SK-N-SH (cell line): ENCODE results near the gene SLC3A2. TPM values are rescaled to one million over a fixed set of nuclear protein-coding genes. Genes with fewer than 3 reads are reported as not detected.

ENCODE experiments used
- CTCF ChIA-PET: fragments of 300-600, 350-600 bp; formaldehyde crosslinking; extraction: SDS; loops from one replicate; lab custom pipeline; 2021; lab: Yijun Ruan, JAX
- POLR2A ChIA-PET: fragments of 350-600 bp; sonication (Branson Sonifier 250); formaldehyde crosslinking; extraction: SDS; loops from one replicate; lab custom pipeline; 2020; ENCODE audit warnings: antibody characterized with exemption, inconsistent platforms; lab: Yijun Ruan, JAX
- DNase-seq: peaks from one replicate; pipeline ENCODE4 v3.0.0; 2012
- H2AFZ ChIP-seq: fragments of 200-600 bp; sonication (generic); 2 replicates; pipeline ENCODE4 v1.8.1; 2016; ENCODE audit warnings: antibody characterized with exemption, mild to moderate bottlenecking, low read depth
- H3F3A ChIP-seq: fragments of 200-600 bp; sonication (generic); replicated peaks from 2 replicates; pipeline ENCODE3; 2016; ENCODE audit warnings: antibody characterized with exemption, mild to moderate bottlenecking; ENCODE audit not compliant: insufficient read depth
- H3K27ac ChIP-seq, 2 experiments: fragments of 200-500 bp in 1 of 2; fragments of 200-600 bp in 1 of 2; sonication (Bioruptor generic) in 1 of 2; sonication (generic), shearing (Covaris generic) in 1 of 2; 2 replicates each; pipeline versions ENCODE4 v1.5.1 to v1.6.1; 2014 to 2016; ENCODE audit warnings: low read depth in 2 of 2, inconsistent platforms in 1 of 2, low read length in 1 of 2, mild to moderate bottlenecking in 1 of 2, mixed read lengths in 1 of 2
- H3K27me3 ChIP-seq: fragments of 200-600 bp; sonication (generic), shearing (Covaris generic); 2 replicates; pipeline ENCODE4 v1.6.1; 2016; ENCODE audit warnings: mixed run types; ENCODE audit not compliant: insufficient read depth
- H3K36me3 ChIP-seq, 2 experiments: fragments of 200-500 bp in 1 of 2; fragments of 200-600 bp in 1 of 2; sonication (Bioruptor generic) in 1 of 2; sonication (generic) in 1 of 2; replicated peaks in 1 of 2; 2 replicates each; pipeline versions ENCODE3 to v1.5.1; 2014 to 2016; ENCODE audit warnings: low read length in 1 of 2, mild to moderate bottlenecking in 1 of 2; ENCODE audit not compliant: insufficient read depth in 2 of 2, control insufficient read depth in 1 of 2
- H3K4me1 ChIP-seq, 2 experiments: fragments of 200-500 bp in 1 of 2; fragments of 200-600 bp in 1 of 2; sonication (Bioruptor generic) in 1 of 2; sonication (generic), shearing (Covaris generic) in 1 of 2; 2 replicates each; pipeline versions ENCODE4 v1.5.1 to v1.6.1; 2014 to 2016; ENCODE audit warnings: low read depth in 1 of 2, low read length in 1 of 2, mixed run types in 1 of 2; ENCODE audit not compliant: insufficient read depth in 2 of 2, control insufficient read depth in 1 of 2
- H3K4me2 ChIP-seq: fragments of 200-600 bp; sonication (generic), shearing (Covaris generic); 2 replicates; pipeline ENCODE4 v1.6.1; 2017; ENCODE audit warnings: mixed run types
- H3K4me3 ChIP-seq, 2 experiments: fragments of 200-500 bp in 1 of 2; fragments of 200-600 bp in 1 of 2; sonication (Bioruptor generic) in 1 of 2; sonication (generic), shearing (Covaris generic) in 1 of 2; 2 replicates each; pipeline versions ENCODE4 v1.5.1 to v1.8.1; 2014 to 2016; ENCODE audit warnings: low read depth in 2 of 2, inconsistent platforms in 1 of 2, low read length in 1 of 2, mild to moderate bottlenecking in 1 of 2, mixed read lengths in 1 of 2, moderate library complexity in 1 of 2
- H3K79me2 ChIP-seq: fragments of 200-600 bp; sonication (generic); 2 replicates; pipeline ENCODE4 v1.8.1; 2017; ENCODE audit warnings: mild to moderate bottlenecking; ENCODE audit not compliant: insufficient read depth
- H3K9ac ChIP-seq: fragments of 200-600 bp; sonication (generic); 2 replicates; pipeline ENCODE4 v1.6.1; 2017; ENCODE audit warnings: mixed run types
- H3K9me2 ChIP-seq: fragments of 200-600 bp; sonication (generic); 2 replicates; pipeline ENCODE4 v1.6.1; 2017; ENCODE audit warnings: mixed run types
- H3K9me3 ChIP-seq: fragments of 200-600 bp; sonication (generic); 2 replicates; pipeline ENCODE4 v1.6.1; 2017; ENCODE audit warnings: mixed run types, mild to moderate bottlenecking, moderate library complexity
- H4K20me1 ChIP-seq: fragments of 200-600 bp; sonication (generic); 2 replicates; pipeline ENCODE4 v1.6.1; 2017; ENCODE audit warnings: mild to moderate bottlenecking, mixed run types; ENCODE audit not compliant: insufficient read depth
- CHD2 ChIP-seq: fragments of 150-350 bp; IDR thresholded peaks from 2 replicates; pipeline ENCODE4 v1.6.1; 2018; ENCODE audit warnings: low read length; ENCODE audit not compliant: partially characterized antibody
- ELF1 ChIP-seq: IDR thresholded peaks from 2 replicates; pipeline ENCODE4 v1.4.0; 2012
- EZH2phosphoT487 ChIP-seq: fragments of 200-600 bp; sonication (generic); IDR thresholded peaks from 2 replicates; pipeline ENCODE4 v1.6.1; 2017; ENCODE audit warnings: low read depth, mixed run types, mild to moderate bottlenecking, antibody characterized with exemption, moderate library complexity, borderline replicate concordance
- FOXM1 ChIP-seq: IDR thresholded peaks from 2 replicates; pipeline ENCODE4 v1.4.0; 2012; ENCODE audit warnings: low read depth, mild to moderate bottlenecking
- JUND ChIP-seq: IDR thresholded peaks from 2 replicates; pipeline ENCODE4 v1.4.0; 2012
- MEF2A ChIP-seq: IDR thresholded peaks from 2 replicates; pipeline ENCODE4 v1.4.0; 2012; ENCODE audit warnings: low read depth, borderline replicate concordance
- MXI1 ChIP-seq: IDR thresholded peaks from 2 replicates; pipeline ENCODE4 v1.6.1; 2012; ENCODE audit warnings: mild to moderate bottlenecking, low read depth, low read length, improper control_type of control experiment
- NFIC ChIP-seq: IDR thresholded peaks from 2 replicates; pipeline ENCODE4 v1.4.0; 2012; ENCODE audit warnings: borderline replicate concordance
- RAD21 ChIP-seq: IDR thresholded peaks from 2 replicates; pipeline ENCODE4 v1.6.1; 2012; ENCODE audit warnings: mild to moderate bottlenecking, low read length
- RFX5 ChIP-seq: IDR thresholded peaks from 2 replicates; pipeline ENCODE4 v1.6.1; 2012; ENCODE audit warnings: mild to moderate bottlenecking, improper control_type of control experiment, low read length
- SIN3A ChIP-seq: IDR thresholded peaks from 2 replicates; pipeline ENCODE4 v1.6.1; 2012; ENCODE audit warnings: low read depth, mild to moderate bottlenecking, low read length, moderate library complexity, borderline replicate concordance
- TEAD4 ChIP-seq: IDR thresholded peaks from 2 replicates; pipeline ENCODE4 v1.4.0; 2012; ENCODE audit warnings: mild to moderate bottlenecking, borderline replicate concordance; ENCODE audit not compliant: insufficient read depth
- YY1 ChIP-seq: IDR thresholded peaks from 2 replicates; pipeline ENCODE4 v1.4.0; 2012; ENCODE audit warnings: low read depth, mild to moderate bottlenecking
- WGBS: methylation state at CpG from one replicate; pipeline ENCODE4 v1.1.6; 2017; ENCODE audit warnings: low lambda C conversion rate; 5-methylcytosine and 5-hydroxymethylcytosine counted together
- polyA plus RNA-seq, 3 experiments: library from polyadenylated mRNA; depleted of rRNA; stranded (reverse); fragments of >200 nt; gene quantifications; 2 replicates each; pipeline ENCODE4 v1.2.3, GENCODE V29; 2012
- TF ChIP-seq, protein P1 (sequence below): IDR thresholded peaks from 2 replicates; pipeline ENCODE4 v1.4.0; 2012; ENCODE audit warnings: low read depth, borderline replicate concordance
- TF ChIP-seq, protein P2 (sequence below): fragments of 150-350 bp; IDR thresholded peaks from 2 replicates; pipeline ENCODE4 v1.6.1; 2017; ENCODE audit warnings: antibody characterized with exemption, low read length, low read depth, borderline replicate concordance
- TF ChIP-seq, protein P3 (sequence below): IDR thresholded peaks from 2 replicates; pipeline ENCODE4; 2012
- TF ChIP-seq, protein P4 (sequence below): fragments of 200-600 bp; sonication (generic); IDR thresholded peaks from 2 replicates; pipeline ENCODE4 v1.6.1; 2017; ENCODE audit warnings: antibody characterized with exemption, mild to moderate bottlenecking, moderate library complexity
- TF ChIP-seq, protein P5 (sequence below): IDR thresholded peaks from 2 replicates; pipeline ENCODE4 v1.4.0; 2012; ENCODE audit warnings: low read depth, borderline replicate concordance
- TF ChIP-seq, protein P6 (sequence below): IDR thresholded peaks from 2 replicates; pipeline ENCODE4 v1.6.1; 2012; ENCODE audit warnings: mild to moderate bottlenecking, low read depth, low read length, moderate library complexity

SLC3A2 gene
- polyA plus RNA-seq, 1 of the 3 experiments (the other 2 are of a cell fraction), result 308 TPM

DNA sequence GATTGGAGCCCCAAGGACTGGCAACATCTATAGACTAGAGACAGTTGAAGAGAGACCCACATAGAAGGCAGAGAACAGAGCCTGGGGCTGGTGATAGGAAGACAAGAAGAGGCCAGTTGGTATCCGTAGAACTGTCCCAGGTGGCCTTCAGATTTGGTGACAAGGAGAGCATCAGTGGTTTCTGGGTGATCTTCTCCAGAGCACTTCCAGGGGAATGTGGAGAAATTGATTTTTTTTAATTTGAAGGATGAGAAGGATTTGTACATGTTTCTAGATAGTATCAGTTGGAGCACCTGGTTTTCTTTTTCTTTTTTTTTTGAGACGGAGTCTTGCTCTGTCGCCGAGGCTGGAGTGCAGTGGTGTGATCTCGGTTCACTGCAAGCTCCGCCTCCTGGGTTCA is 14.8 kb downstream of the SLC3A2 start (continued):
- TF ChIP-seq, protein P1, sequence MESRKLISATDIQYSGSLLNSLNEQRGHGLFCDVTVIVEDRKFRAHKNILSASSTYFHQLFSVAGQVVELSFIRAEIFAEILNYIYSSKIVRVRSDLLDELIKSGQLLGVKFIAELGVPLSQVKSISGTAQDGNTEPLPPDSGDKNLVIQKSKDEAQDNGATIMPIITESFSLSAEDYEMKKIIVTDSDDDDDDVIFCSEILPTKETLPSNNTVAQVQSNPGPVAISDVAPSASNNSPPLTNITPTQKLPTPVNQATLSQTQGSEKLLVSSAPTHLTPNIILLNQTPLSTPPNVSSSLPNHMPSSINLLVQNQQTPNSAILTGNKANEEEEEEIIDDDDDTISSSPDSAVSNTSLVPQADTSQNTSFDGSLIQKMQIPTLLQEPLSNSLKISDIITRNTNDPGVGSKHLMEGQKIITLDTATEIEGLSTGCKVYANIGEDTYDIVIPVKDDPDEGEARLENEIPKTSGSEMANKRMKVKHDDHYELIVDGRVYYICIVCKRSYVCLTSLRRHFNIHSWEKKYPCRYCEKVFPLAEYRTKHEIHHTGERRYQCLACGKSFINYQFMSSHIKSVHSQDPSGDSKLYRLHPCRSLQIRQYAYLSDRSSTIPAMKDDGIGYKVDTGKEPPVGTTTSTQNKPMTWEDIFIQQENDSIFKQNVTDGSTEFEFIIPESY, result no peak
- no peak for TF ChIP-seq ELF1
- no peak for TF ChIP-seq SIN3A
- TF ChIP-seq, protein P2, sequence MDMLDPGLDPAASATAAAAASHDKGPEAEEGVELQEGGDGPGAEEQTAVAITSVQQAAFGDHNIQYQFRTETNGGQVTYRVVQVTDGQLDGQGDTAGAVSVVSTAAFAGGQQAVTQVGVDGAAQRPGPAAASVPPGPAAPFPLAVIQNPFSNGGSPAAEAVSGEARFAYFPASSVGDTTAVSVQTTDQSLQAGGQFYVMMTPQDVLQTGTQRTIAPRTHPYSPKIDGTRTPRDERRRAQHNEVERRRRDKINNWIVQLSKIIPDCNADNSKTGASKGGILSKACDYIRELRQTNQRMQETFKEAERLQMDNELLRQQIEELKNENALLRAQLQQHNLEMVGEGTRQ, result no peak
- no peak for TF ChIP-seq MEF2A
- no peak for TF ChIP-seq RAD21
- TF ChIP-seq, protein P3, sequence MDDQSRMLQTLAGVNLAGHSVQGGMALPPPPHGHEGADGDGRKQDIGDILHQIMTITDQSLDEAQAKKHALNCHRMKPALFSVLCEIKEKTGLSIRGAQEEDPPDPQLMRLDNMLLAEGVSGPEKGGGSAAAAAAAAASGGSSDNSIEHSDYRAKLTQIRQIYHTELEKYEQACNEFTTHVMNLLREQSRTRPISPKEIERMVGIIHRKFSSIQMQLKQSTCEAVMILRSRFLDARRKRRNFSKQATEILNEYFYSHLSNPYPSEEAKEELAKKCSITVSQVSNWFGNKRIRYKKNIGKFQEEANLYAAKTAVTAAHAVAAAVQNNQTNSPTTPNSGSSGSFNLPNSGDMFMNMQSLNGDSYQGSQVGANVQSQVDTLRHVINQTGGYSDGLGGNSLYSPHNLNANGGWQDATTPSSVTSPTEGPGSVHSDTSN, result no peak
- TF ChIP-seq, protein P4, sequence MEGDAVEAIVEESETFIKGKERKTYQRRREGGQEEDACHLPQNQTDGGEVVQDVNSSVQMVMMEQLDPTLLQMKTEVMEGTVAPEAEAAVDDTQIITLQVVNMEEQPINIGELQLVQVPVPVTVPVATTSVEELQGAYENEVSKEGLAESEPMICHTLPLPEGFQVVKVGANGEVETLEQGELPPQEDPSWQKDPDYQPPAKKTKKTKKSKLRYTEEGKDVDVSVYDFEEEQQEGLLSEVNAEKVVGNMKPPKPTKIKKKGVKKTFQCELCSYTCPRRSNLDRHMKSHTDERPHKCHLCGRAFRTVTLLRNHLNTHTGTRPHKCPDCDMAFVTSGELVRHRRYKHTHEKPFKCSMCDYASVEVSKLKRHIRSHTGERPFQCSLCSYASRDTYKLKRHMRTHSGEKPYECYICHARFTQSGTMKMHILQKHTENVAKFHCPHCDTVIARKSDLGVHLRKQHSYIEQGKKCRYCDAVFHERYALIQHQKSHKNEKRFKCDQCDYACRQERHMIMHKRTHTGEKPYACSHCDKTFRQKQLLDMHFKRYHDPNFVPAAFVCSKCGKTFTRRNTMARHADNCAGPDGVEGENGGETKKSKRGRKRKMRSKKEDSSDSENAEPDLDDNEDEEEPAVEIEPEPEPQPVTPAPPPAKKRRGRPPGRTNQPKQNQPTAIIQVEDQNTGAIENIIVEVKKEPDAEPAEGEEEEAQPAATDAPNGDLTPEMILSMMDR, result no peak

DNA sequence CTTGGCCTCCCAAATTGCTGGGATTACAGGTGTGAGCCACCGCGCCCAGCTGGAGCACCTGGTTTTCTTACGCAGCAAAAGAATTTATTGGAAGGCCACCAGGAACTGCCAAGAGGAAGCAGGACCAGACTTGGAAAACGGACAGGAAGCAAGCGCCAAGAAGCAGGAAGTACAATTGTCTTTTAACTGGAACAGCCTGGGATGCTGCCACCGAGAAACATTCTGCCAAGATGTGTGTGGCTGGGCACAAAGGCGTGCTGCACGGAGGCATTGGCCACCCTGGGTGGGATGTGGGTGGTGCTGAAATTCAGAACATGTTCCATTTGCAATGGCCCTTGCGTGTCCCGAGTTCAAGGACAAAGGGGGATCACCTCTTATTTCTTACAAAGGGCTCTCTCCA is 15.4 kb downstream of the SLC3A2 start:
- no peak overlapping the region for H3K9ac ChIP-seq
- H3K27ac ChIP-seq, result no peak overlapping the region
- H3K79me2 ChIP-seq, result no peaks in the 10 kb centered on the region
- no peak for DNase-seq
- H3K27me3 ChIP-seq, result 0 out of 2 replicates have a peak, but pooled peaks cover 5% of the 10 kb centered on the region
- no peak overlapping the region for H3K4me3 ChIP-seq
- peaks cover 7% of the 10 kb centered on the region for H3F3A ChIP-seq
- H3K9me2 ChIP-seq, result no peaks in the 10 kb centered on the region
- CTCF ChIA-PET, result interaction anchor here (1.0 to 7.5 kb wide), 5 partner anchors 10 to 139 kb away, joined by 4 to 62 read pairs (median 7); no protein-coding TSS in a partner anchor
- 74% methylated on average over 10 of the region's 10 CpGs for WGBS
- no peaks in the 10 kb centered on the region for H3K36me3 ChIP-seq
- no peaks in the 10 kb centered on the region; a peak in 1 of 4 replicates for H3K4me1 ChIP-seq
- POLR2A ChIA-PET, result no interaction called here
- no peak overlapping the region for H3K4me2 ChIP-seq
- H3K9me3 ChIP-seq, result no peaks in the 10 kb centered on the region
- H4K20me1 ChIP-seq, result no peaks in the 10 kb centered on the region
- no peak overlapping the region for H2AFZ ChIP-seq
- TF ChIP-seq FOXM1 (no peak), SIN3A (no peak), JUND (no peak), MXI1 (no peak), RFX5 (no peak), TEAD4 (no peak), YY1 (no peak), CHD2 (no peak), EZH2phosphoT487 (no peak), NFIC (no peak)
- TF ChIP-seq, protein P1, result no peak
- TF ChIP-seq, protein P5, sequence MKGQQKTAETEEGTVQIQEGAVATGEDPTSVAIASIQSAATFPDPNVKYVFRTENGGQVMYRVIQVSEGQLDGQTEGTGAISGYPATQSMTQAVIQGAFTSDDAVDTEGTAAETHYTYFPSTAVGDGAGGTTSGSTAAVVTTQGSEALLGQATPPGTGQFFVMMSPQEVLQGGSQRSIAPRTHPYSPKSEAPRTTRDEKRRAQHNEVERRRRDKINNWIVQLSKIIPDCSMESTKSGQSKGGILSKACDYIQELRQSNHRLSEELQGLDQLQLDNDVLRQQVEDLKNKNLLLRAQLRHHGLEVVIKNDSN, result no peak
- TF ChIP-seq, protein P6, sequence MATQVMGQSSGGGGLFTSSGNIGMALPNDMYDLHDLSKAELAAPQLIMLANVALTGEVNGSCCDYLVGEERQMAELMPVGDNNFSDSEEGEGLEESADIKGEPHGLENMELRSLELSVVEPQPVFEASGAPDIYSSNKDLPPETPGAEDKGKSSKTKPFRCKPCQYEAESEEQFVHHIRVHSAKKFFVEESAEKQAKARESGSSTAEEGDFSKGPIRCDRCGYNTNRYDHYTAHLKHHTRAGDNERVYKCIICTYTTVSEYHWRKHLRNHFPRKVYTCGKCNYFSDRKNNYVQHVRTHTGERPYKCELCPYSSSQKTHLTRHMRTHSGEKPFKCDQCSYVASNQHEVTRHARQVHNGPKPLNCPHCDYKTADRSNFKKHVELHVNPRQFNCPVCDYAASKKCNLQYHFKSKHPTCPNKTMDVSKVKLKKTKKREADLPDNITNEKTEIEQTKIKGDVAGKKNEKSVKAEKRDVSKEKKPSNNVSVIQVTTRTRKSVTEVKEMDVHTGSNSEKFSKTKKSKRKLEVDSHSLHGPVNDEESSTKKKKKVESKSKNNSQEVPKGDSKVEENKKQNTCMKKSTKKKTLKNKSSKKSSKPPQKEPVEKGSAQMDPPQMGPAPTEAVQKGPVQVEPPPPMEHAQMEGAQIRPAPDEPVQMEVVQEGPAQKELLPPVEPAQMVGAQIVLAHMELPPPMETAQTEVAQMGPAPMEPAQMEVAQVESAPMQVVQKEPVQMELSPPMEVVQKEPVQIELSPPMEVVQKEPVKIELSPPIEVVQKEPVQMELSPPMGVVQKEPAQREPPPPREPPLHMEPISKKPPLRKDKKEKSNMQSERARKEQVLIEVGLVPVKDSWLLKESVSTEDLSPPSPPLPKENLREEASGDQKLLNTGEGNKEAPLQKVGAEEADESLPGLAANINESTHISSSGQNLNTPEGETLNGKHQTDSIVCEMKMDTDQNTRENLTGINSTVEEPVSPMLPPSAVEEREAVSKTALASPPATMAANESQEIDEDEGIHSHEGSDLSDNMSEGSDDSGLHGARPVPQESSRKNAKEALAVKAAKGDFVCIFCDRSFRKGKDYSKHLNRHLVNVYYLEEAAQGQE, result no peak
